Measurements from ENCODE around the gene CCDC197.

CCDC197 gene

GRCh38 chr14:93960108-93960475 is 37.0 kb upstream of the CCDC197 start:
- H3K27ac ChIP-seq (ENCODE audit: low read depth, low read length) = peak overlapping the region; percentile 99
- TF ChIP-seq, protein P1, sequence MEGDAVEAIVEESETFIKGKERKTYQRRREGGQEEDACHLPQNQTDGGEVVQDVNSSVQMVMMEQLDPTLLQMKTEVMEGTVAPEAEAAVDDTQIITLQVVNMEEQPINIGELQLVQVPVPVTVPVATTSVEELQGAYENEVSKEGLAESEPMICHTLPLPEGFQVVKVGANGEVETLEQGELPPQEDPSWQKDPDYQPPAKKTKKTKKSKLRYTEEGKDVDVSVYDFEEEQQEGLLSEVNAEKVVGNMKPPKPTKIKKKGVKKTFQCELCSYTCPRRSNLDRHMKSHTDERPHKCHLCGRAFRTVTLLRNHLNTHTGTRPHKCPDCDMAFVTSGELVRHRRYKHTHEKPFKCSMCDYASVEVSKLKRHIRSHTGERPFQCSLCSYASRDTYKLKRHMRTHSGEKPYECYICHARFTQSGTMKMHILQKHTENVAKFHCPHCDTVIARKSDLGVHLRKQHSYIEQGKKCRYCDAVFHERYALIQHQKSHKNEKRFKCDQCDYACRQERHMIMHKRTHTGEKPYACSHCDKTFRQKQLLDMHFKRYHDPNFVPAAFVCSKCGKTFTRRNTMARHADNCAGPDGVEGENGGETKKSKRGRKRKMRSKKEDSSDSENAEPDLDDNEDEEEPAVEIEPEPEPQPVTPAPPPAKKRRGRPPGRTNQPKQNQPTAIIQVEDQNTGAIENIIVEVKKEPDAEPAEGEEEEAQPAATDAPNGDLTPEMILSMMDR (IDR thresholded peaks at IDR 0.05; ENCODE audit: insufficient read depth, low read length, poor library complexity, severe bottlenecking) = no peak
- TF ChIP-seq EZH2phosphoT487 (conservative IDR thresholded peaks at IDR 0.05; ENCODE audit: low read length) = no peak
- H4K20me1 ChIP-seq (ENCODE audit: low read depth, low read length) = no peaks in the 10 kb centered on the region
- peak overlapping the region; percentile 19 for H3K4me3 ChIP-seq (ENCODE audit: insufficient read depth, low read length, poor library complexity, severe bottlenecking)
- H3K27me3 ChIP-seq (ENCODE audit: low read length) = no peaks in the 10 kb centered on the region
- H3K79me2 ChIP-seq (ENCODE audit: insufficient read depth, low read length) = no peaks in the 10 kb centered on the region; the same call in 1 of the 2 replicates
- no peaks in the 10 kb centered on the region for H3K36me3 ChIP-seq (ENCODE audit: low read length)
- no peaks in the 10 kb centered on the region for H3K9me2 ChIP-seq (replicated peaks; ENCODE audit: insufficient read depth, low read length)
- no peak overlapping the region for H2AFZ ChIP-seq (ENCODE audit: low read depth, low read length, severe bottlenecking)
- peak overlapping the region; percentile 64 for H3K4me2 ChIP-seq (ENCODE audit: low read depth, low read length, poor library complexity, severe bottlenecking)
- H3K9me3 ChIP-seq (ENCODE audit: insufficient read depth, low read length) = no peaks in the 10 kb centered on the region
- H3F3A ChIP-seq (ENCODE audit: insufficient read depth) = peaks cover 46% of the 10 kb centered on the region
- peak overlapping the region; percentile 60 for H3K9ac ChIP-seq (ENCODE audit: low read length)

GRCh38 chr14:93960774-93961438 is 36.2 kb upstream of the CCDC197 start:
- Histone ChIP-seq H3K79me2 (ENCODE audit: insufficient read depth, low read length) (no peaks in the 10 kb centered on the region; the same call in 1 of the 2 replicates), H2AFZ (ENCODE audit: low read depth, low read length, severe bottlenecking) (no peak overlapping the region), H3K9ac (ENCODE audit: low read length) (peak overlapping the region; percentile 60), H3K27me3 (ENCODE audit: low read length) (no peaks in the 10 kb centered on the region), H3K9me2 (replicated peaks; ENCODE audit: insufficient read depth, low read length) (no peaks in the 10 kb centered on the region), H3K9me3 (ENCODE audit: insufficient read depth, low read length) (no peaks in the 10 kb centered on the region), H3F3A (ENCODE audit: insufficient read depth) (peaks cover 42% of the 10 kb centered on the region), H3K27ac (ENCODE audit: low read depth, low read length) (peak overlapping the region; percentile 99), H4K20me1 (ENCODE audit: low read depth, low read length) (no peaks in the 10 kb centered on the region), H3K36me3 (ENCODE audit: low read length) (no peaks in the 10 kb centered on the region), H3K4me2 (ENCODE audit: low read depth, low read length, poor library complexity, severe bottlenecking) (peak overlapping the region; percentile 64), H3K4me3 (ENCODE audit: insufficient read depth, low read length, poor library complexity, severe bottlenecking) (no peak overlapping the region)
- no peak for TF ChIP-seq EZH2phosphoT487 (conservative IDR thresholded peaks at IDR 0.05; ENCODE audit: low read length)
- TF ChIP-seq, protein P1 (IDR thresholded peaks at IDR 0.05; ENCODE audit: insufficient read depth, low read length, poor library complexity, severe bottlenecking) = no peak

DNA sequence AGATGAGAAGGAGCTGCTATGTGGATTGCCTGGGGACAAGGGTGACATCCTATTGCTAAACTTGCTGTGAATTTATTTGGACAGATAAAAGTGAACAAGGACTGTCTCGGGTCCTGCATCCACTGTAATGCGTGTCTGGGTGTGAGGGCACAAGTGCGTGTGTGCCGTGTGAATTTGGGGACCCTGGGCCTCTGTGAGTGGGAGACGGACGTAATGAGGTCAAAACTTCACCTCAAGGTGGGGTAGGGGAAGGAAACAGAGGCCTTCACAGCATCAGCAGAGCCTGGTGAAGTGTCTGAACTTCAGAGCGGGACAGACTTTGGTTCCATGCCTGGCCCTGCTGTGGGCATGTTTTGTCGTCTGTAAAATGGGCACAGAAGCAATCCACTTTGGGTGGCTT is 35.5 kb upstream of the CCDC197 start:
- Histone ChIP-seq H2AFZ (ENCODE audit: low read depth, low read length, severe bottlenecking) (no peak overlapping the region), H3K9me3 (ENCODE audit: insufficient read depth, low read length) (no peaks in the 10 kb centered on the region), H3K36me3 (ENCODE audit: low read length) (no peaks in the 10 kb centered on the region), H3K79me2 (ENCODE audit: insufficient read depth, low read length) (no peaks in the 10 kb centered on the region; the same call in 1 of the 2 replicates), H3K9ac (ENCODE audit: low read length) (peak overlapping the region; percentile 49), H3K27me3 (ENCODE audit: low read length) (no peaks in the 10 kb centered on the region), H3K4me2 (ENCODE audit: low read depth, low read length, poor library complexity, severe bottlenecking) (peak overlapping the region; percentile 62), H3F3A (ENCODE audit: insufficient read depth) (peaks cover 47% of the 10 kb centered on the region), H3K9me2 (replicated peaks; ENCODE audit: insufficient read depth, low read length) (no peaks in the 10 kb centered on the region), H3K27ac (ENCODE audit: low read depth, low read length) (peak overlapping the region; percentile 99), H3K4me3 (ENCODE audit: insufficient read depth, low read length, poor library complexity, severe bottlenecking) (no peak overlapping the region), H4K20me1 (ENCODE audit: low read depth, low read length) (no peaks in the 10 kb centered on the region)
- TF ChIP-seq, protein P1 (IDR thresholded peaks at IDR 0.05; ENCODE audit: insufficient read depth, low read length, poor library complexity, severe bottlenecking) = no peak
- no peak for TF ChIP-seq EZH2phosphoT487 (conservative IDR thresholded peaks at IDR 0.05; ENCODE audit: low read length)

Data from SU-DHL-6 (cell line).